HG03095 (cell line): ENCODE measurements around the gene AUTS2.
A peak's percentile ranks its signal among the peaks of the same experiment; 100 is the strongest.

ENCODE experiments used
- ATAC-seq: cut with Tn5 transposase; IDR thresholded peaks from one replicate; pipeline ENCODE4 v1.9.1; 2021; ENCODE audit warnings: moderate library complexity; ENCODE audit not compliant: unreplicated experiment

Gene AUTS2

DNA sequence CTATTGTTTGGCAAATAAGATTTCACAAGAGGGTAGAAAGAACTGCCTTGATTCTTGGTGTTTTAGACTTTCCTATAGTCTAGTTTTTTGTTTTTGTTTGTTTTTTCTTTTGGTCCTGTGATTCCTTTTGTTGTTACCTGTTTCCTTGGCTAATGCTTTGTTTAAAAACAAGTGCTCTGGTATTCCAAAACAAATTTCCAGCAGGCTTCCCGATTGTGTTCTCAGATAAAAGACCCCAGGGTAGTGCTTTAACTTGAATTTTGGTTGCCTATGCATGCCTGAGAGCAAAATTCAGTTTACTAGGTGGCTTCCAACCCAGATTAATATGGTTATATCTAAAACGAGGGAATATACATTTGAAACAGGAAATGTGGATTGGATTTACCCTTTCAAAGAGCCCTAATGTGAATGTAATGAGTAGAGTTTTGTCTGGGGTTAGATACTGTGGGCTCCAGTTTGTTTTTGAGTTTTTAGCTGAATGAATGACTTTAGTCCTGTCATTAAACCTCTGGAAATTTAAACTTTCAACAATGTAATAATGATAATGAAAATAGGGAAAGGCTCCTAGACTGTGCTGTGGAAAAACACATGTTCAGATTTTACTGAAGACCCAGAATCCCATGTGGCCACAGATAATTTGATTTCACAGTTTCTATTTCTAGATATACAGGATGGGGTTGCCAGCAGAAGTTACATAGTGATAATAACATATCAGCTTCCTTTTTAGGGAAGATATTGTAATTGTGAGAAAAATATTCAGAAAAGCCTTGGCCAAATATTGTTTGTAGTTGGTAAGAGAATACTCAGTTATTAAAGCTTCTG lies 23.9 kb downstream of the AUTS2 start:
- no peak for ATAC-seq

DNA sequence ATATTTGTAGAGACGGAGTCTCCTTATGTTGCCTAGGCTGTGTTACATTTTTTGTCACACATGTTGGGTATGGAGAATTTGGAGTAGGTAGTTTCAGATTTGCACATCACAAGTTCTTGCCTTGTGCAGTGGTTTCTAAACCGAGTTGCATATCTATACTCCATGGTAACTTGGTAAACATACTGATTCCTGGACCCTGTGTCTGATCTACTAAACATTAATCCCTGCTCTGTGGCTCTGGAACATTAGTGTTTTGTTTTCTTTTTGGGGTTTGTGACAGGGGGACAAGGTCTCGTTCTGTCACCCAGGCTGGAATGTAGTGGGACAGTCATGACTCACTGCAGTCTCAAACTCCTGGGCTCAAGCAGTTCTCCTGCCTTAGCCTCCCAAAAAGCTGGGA lies 24.7 kb downstream of the AUTS2 start:
- ATAC-seq, result no peak

DNA sequence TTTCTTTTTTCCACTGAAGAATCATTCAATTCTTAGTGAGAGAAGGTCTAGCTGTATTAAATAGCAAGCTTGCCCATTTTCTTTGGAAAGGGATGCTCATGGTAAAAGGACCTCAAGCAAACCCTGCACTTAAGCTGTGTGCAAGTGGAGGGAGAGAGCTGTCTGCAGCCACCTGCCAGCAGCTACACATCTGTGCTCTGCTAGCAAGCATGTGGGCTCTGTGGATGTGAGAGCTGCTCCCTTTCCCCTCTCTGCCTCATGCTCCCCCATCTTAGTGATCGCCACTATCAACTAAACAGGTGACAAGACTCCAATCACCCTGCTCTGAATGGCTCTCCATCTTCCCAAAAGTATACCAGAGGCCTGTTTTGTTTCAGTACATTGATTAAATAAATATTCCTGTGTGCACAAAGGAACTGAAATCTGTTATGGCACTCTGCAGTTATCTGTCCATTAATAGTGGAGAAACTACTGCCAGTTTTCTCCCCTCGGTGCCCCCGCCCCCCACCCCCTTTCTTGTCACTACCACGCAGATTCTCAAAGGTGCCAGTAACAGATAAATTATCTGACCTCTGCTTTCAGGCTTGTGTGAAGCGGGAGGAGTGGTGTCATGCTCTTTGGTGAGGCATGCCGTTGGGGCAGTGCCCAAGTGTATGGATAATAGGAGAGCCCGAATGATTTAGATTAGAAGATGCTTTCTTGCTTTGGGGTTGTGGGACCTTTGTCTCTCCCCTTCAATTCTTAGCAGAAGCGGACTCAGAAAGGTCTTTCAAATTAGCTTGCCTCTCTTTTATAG lies 26.4 kb downstream of the AUTS2 start:
- ATAC-seq, result no peak

DNA sequence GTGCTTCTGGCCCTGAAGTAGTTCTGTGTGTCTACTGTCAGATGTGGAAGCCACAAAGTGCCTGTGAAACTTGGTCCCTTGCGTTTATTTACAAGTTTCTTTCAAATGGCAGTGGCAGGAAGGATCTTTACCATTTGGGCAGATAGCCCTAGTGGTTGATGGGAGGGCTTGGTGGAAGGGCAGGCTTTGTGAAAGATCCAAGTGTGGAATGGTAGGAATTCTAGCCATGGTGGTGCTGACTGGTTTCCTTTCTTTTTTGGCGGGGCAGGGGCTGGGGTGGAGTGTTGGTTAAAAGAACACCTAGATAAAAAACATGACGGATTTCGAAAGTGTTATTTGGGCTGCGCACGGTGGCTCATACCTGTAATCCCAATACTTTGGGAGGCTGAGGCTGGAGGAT lies 27.0 kb downstream of the AUTS2 start:
- ATAC-seq, result no peak

DNA sequence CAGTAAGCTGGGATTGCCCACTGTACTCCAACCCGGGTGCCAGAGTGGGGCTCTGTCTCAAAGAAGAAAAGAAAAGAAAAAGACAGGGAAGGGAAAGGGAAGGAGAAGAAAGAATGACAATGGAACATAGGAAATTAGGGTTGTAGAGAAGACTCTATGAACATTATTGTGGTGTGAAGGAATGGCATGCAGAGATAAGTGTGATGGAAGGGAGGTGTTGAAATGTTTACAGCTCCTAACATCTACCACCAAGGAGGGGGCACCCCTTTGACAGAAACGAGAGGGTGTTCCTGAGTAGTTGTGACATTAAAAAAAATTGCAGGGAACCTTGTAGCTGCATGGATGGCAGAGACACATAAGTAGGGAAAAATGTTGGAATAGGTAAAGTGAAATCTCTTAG lies 27.5 kb downstream of the AUTS2 start:
- ATAC-seq, result no peak

DNA sequence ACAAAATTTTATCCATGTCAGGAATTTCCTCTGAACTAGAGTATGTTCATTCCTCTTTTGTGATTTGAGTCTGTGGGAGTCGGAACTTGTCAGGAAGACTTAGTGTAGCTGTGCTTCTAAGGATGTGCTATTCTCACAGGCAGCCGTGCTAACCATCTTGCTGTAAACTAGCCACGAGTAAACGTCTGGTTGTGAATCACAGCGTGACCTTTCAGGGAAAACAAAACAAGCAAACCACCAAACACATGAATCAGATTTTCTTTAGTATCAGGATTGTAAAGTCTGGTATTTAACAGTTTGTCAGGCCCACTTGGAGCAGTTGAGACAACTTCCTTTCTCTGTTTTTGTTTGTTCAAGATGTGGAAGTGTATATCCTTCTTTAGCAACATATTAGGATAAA lies 32.0 kb downstream of the AUTS2 start:
- no peak for ATAC-seq

DNA sequence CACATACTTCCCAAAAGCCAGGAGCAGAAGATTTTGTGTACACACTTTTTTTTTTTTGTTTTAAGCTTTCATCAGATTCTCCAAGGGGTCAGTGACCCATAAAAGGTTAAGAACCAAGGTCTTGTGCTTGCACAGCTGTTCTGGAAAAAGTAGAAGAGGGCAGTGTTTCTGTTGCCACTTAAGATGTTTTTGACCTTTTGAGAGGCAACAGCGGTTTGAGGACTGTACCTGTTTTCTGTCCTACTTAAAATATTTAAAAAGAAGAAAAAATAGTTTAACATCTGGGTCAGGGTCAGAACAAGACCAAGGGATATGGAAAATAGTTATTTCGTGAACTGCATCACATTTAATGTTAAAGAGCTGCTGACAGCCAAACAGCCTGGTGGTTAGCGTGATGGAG lies 32.9 kb downstream of the AUTS2 start:
- no peak for ATAC-seq

DNA sequence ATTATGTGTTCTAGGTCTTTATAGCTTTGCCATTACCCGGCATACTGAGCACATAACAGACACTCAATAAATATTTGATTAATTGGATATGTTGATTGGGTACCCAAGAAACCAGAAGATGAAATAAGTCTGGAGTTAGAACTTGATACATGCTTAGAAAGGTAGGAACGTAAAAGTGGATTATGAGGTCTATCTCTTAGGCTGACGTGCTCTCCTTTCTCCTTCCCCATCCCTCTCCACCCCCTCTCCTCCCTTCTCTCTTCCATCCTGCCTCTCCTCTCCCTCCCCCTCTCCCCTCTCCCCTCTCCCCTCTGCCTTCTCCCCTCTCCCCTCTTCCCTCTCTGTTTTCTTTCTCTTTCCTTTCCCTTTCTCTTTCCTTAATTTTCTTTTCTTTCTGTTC lies 34.0 kb downstream of the AUTS2 start:
- no peak for ATAC-seq

DNA sequence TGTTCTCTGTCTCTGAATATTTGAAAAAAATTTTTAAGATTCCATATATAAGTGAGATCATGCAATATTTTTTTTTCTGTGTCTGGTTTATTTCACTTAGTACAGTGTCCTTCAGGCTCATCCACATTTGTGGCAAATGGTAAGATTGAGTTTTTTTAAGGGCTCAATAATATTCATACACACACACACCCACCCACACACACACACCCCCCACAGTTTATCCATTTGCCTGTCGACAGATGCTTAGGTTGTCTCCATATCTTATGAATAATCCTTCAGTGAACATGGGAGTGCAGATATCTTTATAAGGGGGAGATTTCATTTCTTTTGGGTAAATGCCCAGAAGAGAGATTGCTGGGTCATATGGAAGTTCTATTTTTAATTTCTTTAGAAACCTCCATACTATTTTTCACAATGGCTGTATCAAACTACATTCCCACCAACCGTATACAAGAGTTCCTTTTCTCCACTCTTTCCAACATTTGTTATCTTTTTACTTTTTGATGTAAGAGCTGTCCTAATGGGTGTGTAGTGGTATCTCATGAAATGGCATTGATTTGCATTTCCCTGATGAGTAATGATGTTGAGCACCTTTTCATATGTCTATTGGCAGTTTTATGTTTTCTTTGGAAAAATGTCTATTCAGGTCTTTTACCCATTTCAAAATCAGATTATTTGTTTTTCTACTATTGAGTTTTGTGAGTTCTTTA lies 35.0 kb downstream of the AUTS2 start:
- no peak for ATAC-seq

DNA sequence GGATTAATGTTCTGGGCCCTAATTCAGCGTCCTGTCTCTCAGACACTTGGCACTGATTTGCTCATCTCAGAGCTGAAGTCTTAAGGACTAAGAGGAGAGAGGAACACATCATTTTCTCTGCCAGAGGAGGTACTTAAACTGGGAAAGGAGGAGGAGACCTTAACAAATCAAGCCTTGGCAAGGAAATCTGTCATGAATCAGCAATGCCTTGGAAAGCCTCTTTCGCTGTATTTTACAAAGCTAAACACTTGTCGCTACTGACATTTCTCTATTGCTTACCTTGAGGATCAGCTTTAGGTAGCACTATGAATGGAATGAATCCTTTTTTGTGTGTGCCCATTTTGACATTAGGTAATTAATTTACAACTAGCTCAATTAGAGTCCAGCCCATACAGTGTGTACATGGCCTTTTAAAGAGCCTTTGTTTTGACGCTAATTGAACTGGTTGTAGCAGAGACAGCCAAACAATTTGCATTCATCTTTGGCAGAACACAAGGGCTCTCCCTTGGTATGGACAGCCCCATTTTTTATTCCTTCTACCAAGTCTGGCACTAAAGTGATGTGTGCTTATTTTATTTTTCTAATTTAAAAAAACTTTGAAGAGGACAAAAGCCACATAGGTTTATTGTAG lies 37.4 kb downstream of the AUTS2 start:
- ATAC-seq, result no peak

DNA sequence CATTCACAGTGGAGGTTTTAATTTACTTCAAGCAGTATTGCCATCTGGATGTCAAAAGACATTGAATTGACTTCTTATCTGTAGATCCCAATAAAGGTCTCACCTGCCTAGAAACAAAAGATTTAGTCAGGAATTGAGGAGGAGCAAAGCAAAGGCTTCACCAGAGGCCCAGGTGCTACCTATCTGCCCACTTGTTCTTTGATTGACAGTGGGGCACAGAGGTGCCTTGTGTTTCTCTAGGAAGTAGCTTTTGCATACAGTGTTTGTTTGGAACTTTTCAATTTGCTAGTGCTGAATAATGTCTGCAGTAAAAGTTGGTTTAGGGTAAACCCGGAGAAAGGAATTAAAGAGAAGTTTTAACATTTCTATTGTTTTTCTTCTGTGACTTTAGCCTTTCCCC lies 40.4 kb downstream of the AUTS2 start:
- no peak for ATAC-seq

DNA sequence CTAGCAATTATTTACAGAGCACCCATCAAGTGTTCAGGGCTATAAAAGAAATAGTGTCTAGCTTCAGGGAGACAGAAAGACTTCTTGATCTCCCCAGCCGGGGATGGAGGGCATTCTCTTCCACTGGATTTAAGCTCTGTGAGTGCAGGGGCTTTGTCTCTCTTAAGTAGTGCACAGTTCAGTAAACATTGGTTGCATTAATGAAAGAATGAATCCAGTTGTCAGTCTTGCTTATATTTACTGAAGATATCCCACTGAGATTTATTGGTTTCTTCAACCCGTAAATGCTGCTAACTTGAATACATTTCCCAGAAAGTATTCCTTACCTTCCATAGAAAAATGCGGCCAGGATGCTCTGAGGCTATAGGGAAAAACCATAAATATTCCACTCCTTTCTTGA lies 41.9 kb downstream of the AUTS2 start:
- ATAC-seq, result no peak

DNA sequence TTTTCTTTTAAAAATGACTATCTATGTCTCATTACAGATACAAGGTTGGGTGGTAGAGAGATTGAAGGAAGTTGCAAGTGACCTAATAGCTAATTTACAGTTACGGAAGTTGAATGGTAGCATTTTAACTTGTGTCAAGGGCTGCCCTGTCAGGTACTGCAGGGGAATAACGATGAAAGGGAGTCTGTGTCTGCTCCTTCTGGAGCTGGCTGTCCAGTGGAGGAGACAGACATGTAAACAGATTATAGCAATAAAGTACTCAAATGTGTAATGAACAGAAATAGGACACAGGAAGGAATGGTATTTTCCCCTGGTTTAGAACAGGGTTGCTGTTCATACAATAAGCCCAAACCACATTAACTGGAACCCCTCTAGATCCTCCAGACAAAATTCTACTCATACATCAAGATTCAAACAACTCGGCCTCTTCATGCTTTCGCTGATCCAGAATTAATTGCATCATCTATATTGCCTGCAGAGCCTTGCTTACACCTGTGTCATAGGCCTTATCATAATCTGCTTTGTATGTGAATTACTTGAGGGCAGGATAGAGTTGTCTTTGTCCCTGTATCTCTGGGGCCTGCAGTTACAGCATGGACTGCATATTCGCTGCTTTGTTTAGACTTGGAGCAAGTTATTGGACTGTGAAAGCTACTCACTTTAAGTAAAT lies 42.8 kb downstream of the AUTS2 start:
- no peak for ATAC-seq

DNA sequence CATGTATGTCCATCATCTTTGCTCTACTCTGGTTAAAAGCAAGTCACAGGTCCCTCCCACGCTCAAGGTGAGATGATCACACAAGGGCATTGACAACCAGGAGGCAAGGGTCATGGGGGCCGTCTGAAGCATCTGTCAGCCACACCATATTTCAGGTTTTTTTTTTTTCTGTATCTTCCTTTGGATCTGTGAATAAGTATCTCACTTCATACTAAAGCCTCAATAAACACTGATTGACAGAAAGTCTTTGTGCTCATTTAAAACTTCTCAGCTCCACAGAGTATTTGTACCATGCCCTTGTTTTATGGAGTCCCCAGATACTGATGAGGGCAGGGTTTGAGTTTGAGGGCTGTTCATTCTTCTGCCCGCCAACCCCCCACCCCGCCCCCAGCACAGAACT lies 45.0 kb downstream of the AUTS2 start:
- ATAC-seq, result no peak

DNA sequence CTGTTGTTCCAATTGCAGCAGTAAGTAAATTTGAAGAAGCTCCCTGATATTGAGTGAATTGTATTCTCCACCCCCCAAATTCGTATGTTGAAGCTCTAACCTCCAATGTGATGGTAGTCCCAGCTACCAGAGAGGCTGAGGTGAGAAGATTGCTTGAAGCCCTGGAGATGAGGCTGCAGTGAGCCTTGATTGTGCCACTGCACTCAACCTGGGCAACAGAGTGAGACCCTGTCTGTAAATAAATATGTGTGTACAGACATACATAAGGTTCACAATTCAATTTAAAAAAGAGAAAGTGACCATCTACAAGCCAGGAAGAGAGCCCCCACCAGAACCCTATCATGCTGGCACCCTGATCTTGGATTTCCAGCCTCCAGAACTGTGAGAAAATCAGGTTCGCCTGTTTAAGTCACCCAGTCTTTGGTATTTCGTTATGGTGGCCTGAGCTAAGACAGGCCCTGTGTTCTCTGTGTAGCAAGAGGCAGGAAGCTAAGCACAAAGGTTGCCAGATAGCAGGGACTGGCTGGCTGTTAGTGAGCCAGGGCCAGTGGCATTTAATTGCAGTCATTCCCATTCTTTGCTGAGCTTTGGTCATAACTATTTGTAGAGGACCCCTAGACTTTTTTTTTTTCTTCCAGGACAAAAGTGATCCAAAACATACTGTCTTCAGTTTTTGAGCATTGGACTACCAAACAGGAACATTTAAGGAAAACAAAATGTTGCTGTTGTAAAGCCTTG lies 45.6 kb downstream of the AUTS2 start:
- ATAC-seq, result no peak

DNA sequence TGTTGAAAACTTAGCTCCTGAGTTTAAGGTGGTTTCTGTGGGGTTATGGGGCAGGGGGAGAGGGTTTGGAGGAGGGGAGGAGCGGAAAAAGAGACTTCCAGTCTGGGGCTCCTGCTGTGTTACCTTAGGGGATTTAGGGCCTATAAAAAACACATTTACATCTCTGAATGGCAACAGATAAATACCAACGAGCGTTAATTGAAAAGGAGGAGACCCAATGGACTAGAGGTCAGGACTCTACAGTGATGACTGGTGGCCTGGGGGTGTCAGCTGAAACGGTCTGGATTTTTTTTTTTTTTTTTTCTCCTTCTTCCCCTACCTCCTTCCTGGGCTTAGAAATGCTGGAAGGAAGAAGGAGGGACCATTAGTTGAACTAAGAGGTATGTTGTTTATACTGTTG lies 47.4 kb downstream of the AUTS2 start:
- ATAC-seq, result no peak

DNA sequence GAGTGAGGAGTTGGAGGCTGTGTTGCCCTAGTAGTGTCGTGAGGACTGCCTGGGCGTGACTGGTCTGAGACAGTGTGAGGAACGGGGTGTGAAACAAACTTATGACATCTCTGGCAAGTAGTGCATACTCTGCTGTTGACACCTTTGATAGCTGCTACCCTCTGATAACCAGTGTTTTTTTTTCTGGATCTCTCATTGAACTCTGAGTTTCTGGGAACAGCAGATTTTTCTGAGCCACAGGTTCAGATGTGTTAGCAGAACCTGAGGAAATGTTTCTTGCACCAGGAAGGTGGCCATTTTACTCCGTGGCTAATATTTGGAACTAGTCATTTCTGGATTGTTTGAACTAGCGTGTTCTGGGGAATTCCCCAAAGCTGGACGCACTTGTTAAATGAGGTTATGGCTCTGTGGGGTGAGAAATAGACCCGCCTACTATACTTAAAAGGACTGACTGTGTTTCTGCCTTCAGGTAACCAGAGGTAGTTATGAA lies 52.9 kb downstream of the AUTS2 start:
- peak; percentile 82 for ATAC-seq

DNA sequence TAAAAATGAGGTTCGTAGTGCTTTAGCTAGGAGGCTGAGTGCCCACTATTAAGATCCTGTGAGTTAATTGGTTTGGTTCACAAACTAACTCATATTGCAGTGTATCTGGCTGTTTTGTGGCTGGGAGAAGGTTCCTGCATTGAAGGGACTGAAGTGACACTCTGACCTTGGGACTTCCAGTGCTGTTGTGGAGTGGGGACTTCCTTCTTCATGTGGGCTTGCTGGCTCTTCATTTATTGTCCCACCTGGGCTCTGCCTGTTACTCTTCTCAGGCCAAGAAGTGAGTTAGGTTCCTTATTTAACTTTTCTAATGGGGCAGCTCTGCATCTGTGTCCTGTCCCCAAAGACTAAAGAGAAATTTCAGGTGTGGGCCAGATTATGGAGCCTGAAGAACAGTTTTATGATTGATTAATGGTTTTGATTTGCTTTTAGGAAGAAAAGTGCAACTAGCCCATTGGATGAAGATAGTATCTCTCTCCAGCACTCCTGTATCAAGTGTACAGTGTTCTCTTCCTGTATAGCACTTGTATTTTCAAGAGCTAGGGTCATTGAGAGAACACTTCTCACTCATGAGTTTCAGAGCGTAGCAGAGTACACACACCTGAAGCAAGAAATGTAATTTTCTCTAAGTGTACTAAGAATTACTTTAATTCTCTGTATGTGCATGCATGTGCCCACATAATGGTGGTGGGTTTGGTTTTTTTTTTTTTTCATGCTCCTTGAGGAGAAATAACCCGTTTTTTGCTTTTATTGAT lies 54.8 kb downstream of the AUTS2 start:
- no peak for ATAC-seq

DNA sequence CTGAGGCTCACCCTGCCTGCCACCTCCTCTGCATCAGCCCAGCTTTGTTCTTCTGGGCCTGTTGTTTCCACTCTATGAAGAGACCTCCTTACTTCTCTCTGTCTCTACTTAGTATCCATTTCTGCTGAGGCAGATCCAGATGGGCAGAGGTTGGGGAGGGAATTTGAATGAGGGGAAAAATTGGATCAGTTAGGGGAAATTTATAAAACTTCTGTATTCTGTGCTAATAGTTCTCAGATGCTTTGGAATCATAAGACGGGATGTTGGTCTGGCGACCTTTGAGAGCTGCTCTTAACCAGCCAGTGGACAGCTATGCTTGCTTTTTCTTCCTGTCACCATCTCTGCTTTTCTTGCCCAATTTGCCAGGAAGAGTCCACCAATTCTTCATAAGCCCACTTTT lies 55.5 kb downstream of the AUTS2 start:
- no peak for ATAC-seq
